Kidney (tissue), 14 donors: ENCODE data around the gene KITLG. TPM values are rescaled to one million over a fixed set of nuclear protein-coding genes. Genes with fewer than 3 reads are reported as not detected.

Source experiments
- DNase-seq, 5 donors: peaks; one replicate each; pipeline ENCODE4 v3.0.0-alpha.2; 2013 to 2020
- FAIRE-seq: peaks from 2 replicates; lab custom pipeline; 2012; peaks lifted over from hg19 to GRCh38; lab: Jason Lieb, UNC
- H3K27ac ChIP-seq, 2 donors: one replicate each; pipeline ENCODE4 v1.7.0; 2013; ENCODE audit warnings: low read depth in 2 of 2, low read length in 2 of 2, inconsistent platforms in 1 of 2
- H3K27me3 ChIP-seq: one replicate; pipeline ENCODE4 v1.7.1; 2013; ENCODE audit warnings: low read length, inconsistent platforms; ENCODE audit not compliant: control insufficient read depth, insufficient read depth
- H3K36me3 ChIP-seq, 3 donors: one replicate each; pipeline versions ENCODE4 v1.7.0 to v1.7.1; 2013; ENCODE audit warnings: low read length in 3 of 3, control low read depth in 1 of 3, inconsistent platforms in 1 of 3; ENCODE audit not compliant: insufficient read depth in 3 of 3, control insufficient read depth in 2 of 3
- H3K4me1 ChIP-seq, 3 donors: one replicate each; pipeline versions ENCODE4 v1.7.0 to v1.7.1; 2013; ENCODE audit warnings: low read length in 3 of 3, inconsistent platforms in 1 of 3, low read depth in 1 of 3; ENCODE audit not compliant: control insufficient read depth in 2 of 3, insufficient read depth in 2 of 3
- H3K4me3 ChIP-seq, 3 donors: one replicate each; pipeline versions ENCODE4 v1.7.0 to v1.8.1; 2013; ENCODE audit warnings: low read length in 3 of 3, control low read depth in 1 of 3, inconsistent platforms in 1 of 3
- H3K9ac ChIP-seq, 3 donors: one replicate each; pipeline versions ENCODE4 v1.7.0 to v1.7.1; 2013; ENCODE audit warnings: low read length in 3 of 3, control low read depth in 1 of 3, inconsistent platforms in 1 of 3
- H3K9me3 ChIP-seq, 3 donors: one replicate each; pipeline versions ENCODE4 v1.7.0 to v1.7.1; 2013; ENCODE audit warnings: low read length in 3 of 3, control low read depth in 1 of 3, inconsistent platforms in 1 of 3; ENCODE audit not compliant: control insufficient read depth in 2 of 3, insufficient read depth in 1 of 3
- CTCF ChIP-seq: IDR thresholded peaks from 3 replicates; pipeline ENCODE4 v1.5.1; 2012; ENCODE audit warnings: mild to moderate bottlenecking, moderate library complexity, borderline replicate concordance; ENCODE audit not compliant: insufficient read depth; ENCODE audit errors: extremely low read depth
- intact Hi-C: fragments of 100-400 bp; cut with DNase I; formaldehyde crosslinking; loops from one replicate; pipeline ENCODE4 v1.11.1; 2022
- polyA plus RNA-seq: library from polyadenylated mRNA; stranded (reverse); fragments of 350-450 nt; fragmentation: Illumina TruSeq; extraction: RNeasy Lipid Tissue Mini Kit (QIAGEN cat#74804); gene quantifications from one replicate; pipeline ENCODE4 v1.2.3, GENCODE V29; 2014; ENCODE audit warnings: low read depth, low replicate concordance; ENCODE audit not compliant: insufficient read depth
- total RNA-seq: library from RNA; stranded (reverse); fragmentation: NEBNext Ultra II Directional; extraction: Animal tissue kit (Norgen Biotek cat#: 25700); gene quantifications from one replicate; pipeline ENCODE4 v1.2.1, GENCODE V29; 2021
- donor health status: control.
- donor health status: control.
- donor health status: control.
- donor health status: control.
- donor health status: control.
- donor health status: DM: yes; HTN: yes; CAD: no.
- donor health status: Normal renal cell carcinoma (clear cell type).

KITLG gene
- total and polyA plus RNA-seq, 2 donors from 2014 or later: 17.6 to 125 TPM

- intact Hi-C loops: no loop called here
- Histone ChIP-seq H3K36me3 (peaks cover 0 to 10% (median 3%) of the 10 kb centered on the region in 3 donors), H3K27ac (no peak overlapping the region), H3K4me3 (no peak overlapping the region), H3K4me1 (no peaks in the 10 kb centered on the region), H3K9ac (no peak overlapping the region), H3K27me3 (no peaks in the 10 kb centered on the region), H3K9me3 (peaks cover 0 to 9% (median 0%) of the 10 kb centered on the region in 3 donors)
- DNase-seq (no peak), FAIRE-seq (no peak)
- no peak for TF ChIP-seq CTCF
Measured at GRCh38 chr12:88529531-88530488, 50.5 kb downstream of the KITLG start.

GRCh38 chr12:88522961-88523360 lies 57.3 kb downstream of the KITLG start:
- TF ChIP-seq CTCF: no peak
- no peak overlapping the region for H3K4me3 ChIP-seq
- DNase-seq (no peak), FAIRE-seq (no peak)
- H3K9ac ChIP-seq: no peak overlapping the region
- H3K9me3 ChIP-seq: peaks cover 0 to 8% (median 0%) of the 10 kb centered on the region in 3 donors
- H3K27me3 ChIP-seq: no peaks in the 10 kb centered on the region
- intact Hi-C loops: no loop called here
- peaks cover 0 to 16% (median 3%) of the 10 kb centered on the region in 3 donors for H3K36me3 ChIP-seq
- H3K27ac ChIP-seq: no peak overlapping the region
- peaks cover 0 to 3% (median 0%) of the 10 kb centered on the region in 3 donors for H3K4me1 ChIP-seq

GRCh38 chr12:88520436-88520820 lies 59.8 kb downstream of the KITLG start:
- Histone ChIP-seq H3K4me1 (peaks cover 0 to 3% (median 0%) of the 10 kb centered on the region in 3 donors), H3K9ac (no peak overlapping the region), H3K27ac (no peak overlapping the region), H3K27me3 (no peaks in the 10 kb centered on the region), H3K9me3 (no peaks in the 10 kb centered on the region), H3K36me3 (peaks cover 0 to 11% (median 2%) of the 10 kb centered on the region in 3 donors), H3K4me3 (no peak overlapping the region)
- intact Hi-C loops: no loop called here
- TF ChIP-seq CTCF: no peak
- no peak for FAIRE-seq
- DNase-seq: no peak
